Measurements from ENCODE around the gene CDK12.
"Not testable (repeated sequence)": the region's sequence is repeated elsewhere in the genome, so short reads cannot be mapped to it uniquely, and the experiment has no call there.

CDK12 gene

GRCh38 chr17:39543176-39543575, 81.9 kb downstream of the CDK12 start:
- DNase-seq (ENCODE audit: low spot score): no peak
- TF ChIP-seq, protein P1, sequence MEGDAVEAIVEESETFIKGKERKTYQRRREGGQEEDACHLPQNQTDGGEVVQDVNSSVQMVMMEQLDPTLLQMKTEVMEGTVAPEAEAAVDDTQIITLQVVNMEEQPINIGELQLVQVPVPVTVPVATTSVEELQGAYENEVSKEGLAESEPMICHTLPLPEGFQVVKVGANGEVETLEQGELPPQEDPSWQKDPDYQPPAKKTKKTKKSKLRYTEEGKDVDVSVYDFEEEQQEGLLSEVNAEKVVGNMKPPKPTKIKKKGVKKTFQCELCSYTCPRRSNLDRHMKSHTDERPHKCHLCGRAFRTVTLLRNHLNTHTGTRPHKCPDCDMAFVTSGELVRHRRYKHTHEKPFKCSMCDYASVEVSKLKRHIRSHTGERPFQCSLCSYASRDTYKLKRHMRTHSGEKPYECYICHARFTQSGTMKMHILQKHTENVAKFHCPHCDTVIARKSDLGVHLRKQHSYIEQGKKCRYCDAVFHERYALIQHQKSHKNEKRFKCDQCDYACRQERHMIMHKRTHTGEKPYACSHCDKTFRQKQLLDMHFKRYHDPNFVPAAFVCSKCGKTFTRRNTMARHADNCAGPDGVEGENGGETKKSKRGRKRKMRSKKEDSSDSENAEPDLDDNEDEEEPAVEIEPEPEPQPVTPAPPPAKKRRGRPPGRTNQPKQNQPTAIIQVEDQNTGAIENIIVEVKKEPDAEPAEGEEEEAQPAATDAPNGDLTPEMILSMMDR (IDR thresholded peaks at IDR 0.05; ENCODE audit: extremely low read depth, missing control alignments): no peak

DNA sequence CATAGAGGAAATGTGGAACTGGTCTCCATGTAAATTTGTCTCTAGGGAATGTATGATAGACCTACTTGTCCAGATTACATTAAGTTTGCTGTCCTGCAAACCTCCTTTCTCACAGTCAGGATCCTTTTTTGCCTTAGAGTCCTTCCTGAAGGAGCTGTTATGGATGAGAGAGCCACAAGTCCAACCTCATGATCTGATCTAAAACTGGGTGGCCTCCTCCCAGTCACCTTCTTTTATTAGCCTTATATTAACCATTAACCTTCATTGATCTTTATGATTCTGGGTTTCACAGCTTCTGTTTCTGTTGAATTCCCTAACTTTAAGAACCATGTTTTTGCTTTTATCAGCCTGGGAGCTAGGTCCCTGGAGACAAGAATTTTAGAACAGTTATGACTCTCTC, 82.4 kb downstream of the CDK12 start:
- DNase-seq (ENCODE audit: low spot score): no peak
- TF ChIP-seq, protein P1 (IDR thresholded peaks at IDR 0.05; ENCODE audit: extremely low read depth, missing control alignments): no peak

GRCh38 chr17:39544361-39544760, 83.1 kb downstream of the CDK12 start:
- DNase-seq (ENCODE audit: low spot score): not testable (repeated sequence)

- DNase-seq (ENCODE audit: low spot score): peak; percentile 74
- TF ChIP-seq, protein P1 (IDR thresholded peaks at IDR 0.05; ENCODE audit: extremely low read depth, missing control alignments): peak; percentile 100
These were observed 86.6 kb downstream of the CDK12 start for GRCh38 chr17:39547713-39548478.

DNA sequence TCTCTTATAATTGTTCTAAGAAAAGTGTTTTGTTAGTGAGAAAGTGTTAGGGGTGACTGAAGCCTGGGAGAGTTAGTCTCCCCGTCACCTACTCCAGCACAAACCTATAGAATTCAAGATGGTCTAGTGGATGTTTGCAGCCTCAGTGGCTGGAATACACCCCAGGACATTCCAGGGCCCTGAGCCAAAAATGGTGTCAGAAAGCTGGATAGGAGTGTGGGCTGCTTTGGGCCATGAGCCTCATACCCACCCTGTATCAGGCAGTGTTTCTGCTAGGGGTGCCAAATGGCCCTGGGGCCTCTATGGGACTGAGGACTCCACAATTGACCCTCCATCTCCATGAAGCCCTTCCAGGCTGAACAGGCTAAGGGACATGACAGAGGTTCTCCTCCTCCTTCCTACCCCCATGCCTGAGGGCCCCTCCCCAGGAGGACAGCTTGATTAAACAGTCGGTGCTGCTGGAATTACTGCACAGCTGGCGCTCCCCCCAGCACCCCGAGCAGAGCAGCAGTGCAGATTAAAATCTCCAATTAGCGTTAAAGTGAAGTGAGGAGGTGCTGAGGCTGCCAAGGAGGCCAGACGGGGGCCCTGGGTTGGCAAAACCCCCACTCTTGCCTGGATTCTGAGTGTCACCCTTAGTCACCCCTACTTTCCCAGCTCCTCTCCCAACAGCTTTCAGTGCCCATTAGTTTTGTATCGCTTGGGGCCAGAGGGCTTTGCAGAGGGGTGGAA, 87.4 kb downstream of the CDK12 start:
- TF ChIP-seq, protein P1 (IDR thresholded peaks at IDR 0.05; ENCODE audit: extremely low read depth, missing control alignments): no peak

GRCh38 chr17:39549747-39550573, 88.7 kb downstream of the CDK12 start:
- TF ChIP-seq, protein P1 (IDR thresholded peaks at IDR 0.05; ENCODE audit: extremely low read depth, missing control alignments): no peak
- DNase-seq (ENCODE audit: low spot score): no peak

More for the DNA sequence above, 87.4 kb downstream of the CDK12 start:
- DNase-seq (ENCODE audit: low spot score): no peak

DNA sequence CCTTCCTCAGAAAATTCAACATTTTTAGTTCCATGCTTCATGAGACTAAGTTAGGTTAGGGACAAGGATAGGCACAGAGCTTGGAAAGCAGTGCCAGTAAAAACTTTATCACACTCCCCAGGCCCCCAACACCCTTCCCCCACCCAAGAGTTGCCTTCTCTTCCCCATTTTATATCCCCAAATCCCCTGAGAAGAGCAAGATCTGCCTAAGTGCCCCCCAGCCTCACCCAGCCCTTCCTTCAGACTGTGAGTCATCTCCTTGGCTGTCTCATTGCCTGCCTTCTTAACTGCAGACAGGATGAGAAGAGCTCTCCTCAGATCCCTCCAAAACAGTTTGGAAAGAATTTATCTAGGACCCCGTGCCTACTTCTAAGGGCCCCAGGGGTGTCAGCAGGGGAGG, 90.6 kb downstream of the CDK12 start:
- no peak for DNase-seq (ENCODE audit: low spot score)
- TF ChIP-seq, protein P1 (IDR thresholded peaks at IDR 0.05; ENCODE audit: extremely low read depth, missing control alignments): no peak
